ENCODE results near the gene ADARB2.
"Not testable (repeated sequence)": the region's sequence is repeated elsewhere in the genome, so short reads cannot be mapped to it uniquely, and the experiment has no call there.

The ADARB2 gene

DNA sequence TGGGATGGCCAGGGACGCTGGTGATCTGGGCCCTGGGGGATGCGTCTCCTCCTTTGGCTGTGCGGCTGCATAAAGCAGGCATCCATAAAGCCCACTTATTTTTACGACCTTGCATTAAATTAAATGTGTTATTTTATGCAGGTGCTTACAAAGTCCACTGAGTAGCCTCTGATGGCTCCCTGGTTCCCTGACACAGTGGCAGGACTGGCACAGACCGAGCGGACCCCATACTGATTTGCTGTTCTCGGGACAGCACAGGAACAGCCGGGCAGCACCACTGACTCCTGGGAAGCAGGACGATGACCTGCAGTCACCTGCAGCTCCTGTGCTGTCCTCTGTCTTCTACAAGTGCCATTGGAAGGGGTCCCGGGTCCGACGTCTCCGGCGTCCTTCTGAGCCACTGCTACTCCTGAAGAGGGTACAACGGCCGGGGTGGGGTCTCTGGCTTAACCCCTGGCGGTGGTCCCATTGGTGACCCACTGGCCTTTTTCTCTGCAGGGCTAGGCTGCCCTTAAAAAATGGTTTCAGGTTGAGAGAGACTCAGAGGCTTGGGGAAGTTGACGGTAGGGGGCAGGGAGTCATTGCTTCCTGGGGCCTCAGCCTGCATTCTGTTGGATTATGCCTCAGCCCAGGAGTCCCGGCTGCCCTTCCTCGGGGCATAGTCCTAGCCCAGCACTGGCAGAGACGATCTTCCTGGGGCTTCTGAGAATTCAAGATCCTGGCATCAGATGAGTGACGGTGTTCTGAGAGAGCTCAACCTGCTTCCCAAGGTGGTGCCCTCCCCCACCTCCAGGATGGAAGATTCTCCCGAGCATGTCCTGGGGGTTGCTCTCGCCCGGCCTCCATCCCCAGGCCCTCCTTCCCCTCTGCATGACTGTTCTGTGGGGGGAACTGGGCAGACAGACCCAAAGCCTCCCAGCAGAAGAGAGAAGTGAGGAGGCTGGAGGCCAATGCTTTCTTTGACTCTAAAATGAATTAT is 330.1 kb downstream of the ADARB2 start:
- DNase-seq (ENCODE audit: low read depth), result no peak

DNA sequence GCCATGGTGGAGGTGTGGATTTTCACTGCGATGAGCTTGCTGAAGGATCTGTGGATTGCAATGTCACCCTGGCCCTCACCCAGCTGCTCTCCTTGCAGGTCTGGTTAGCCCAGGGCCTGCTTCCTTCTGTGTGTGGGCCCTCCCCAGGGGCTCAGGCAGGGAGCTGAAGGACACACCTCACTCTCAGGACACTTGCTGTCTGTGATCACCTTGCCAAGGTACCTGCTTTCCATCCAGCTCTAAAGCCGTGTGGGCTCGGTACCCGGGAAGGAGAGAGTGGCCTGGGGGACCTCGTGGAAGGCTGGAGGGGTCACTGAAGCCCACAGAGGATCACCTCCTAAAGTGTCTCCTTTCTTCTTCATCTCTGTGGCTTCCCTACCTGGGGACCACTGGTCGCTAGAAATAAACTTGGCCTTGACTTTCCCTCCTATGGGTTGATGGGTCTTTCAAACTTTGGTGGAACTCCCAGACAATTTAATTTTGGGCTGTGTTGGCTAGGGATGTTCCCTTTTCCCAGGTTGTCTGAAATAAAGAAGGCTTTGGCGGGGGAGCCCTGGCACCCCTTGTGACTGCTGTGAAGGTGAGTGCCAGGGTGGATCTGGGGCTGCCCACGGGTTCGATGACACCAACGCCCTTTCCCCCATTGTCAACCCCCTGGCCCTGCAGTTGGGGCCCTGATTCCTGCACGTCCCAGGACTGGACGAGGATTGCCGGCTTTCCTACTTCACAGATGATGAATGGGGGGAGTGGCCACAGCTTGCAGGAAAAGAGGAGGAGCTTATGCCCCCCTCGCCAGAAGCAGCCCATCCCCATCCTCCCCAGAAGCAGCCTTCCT is 331.0 kb downstream of the ADARB2 start:
- no peak for DNase-seq (ENCODE audit: low read depth)

DNA sequence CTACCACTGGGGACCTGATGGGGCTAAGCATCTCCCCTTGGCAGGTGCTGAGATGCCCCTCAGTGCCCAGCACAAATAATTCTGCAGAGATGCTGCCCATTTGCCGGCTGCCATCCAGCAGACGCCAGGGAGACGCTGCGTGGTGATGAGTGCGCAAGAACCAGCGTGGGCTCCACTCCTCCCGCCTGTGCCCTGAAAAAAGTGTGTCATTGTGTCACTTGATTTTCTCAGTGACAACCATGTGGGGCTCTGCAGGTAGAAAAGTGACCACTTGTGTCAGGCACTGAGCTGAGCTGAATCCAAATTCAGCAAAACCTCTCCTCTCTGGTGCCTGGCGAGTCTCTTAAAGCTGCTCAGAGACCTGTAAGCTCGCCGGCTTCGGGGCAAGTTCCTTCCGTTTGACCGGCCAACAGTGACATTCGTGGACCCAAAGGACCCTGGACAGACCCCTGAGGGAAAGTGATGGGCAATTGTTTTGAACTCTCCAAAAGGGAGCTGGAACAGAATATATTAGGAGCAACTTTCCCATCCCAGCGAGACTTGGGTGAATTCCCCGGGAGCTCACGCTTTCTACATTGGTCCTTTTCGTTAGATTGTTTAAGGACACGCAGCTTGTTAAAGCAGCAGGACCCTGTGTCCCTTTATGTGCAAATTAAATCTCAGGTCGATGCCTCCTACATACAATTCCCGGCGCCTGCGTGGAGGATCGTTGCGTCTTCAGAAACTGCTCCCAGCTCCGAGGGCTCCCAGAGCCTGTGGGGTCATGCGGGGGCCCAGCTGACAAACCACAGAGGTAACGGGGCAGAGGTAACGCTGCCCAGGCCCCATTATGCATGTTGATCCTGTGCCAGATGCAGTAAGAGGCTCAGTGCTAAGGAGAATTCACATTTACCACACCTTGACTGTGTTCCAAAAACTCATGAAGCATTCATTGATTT is 332.7 kb downstream of the ADARB2 start:
- DNase-seq (ENCODE audit: low read depth), result no peak

DNA sequence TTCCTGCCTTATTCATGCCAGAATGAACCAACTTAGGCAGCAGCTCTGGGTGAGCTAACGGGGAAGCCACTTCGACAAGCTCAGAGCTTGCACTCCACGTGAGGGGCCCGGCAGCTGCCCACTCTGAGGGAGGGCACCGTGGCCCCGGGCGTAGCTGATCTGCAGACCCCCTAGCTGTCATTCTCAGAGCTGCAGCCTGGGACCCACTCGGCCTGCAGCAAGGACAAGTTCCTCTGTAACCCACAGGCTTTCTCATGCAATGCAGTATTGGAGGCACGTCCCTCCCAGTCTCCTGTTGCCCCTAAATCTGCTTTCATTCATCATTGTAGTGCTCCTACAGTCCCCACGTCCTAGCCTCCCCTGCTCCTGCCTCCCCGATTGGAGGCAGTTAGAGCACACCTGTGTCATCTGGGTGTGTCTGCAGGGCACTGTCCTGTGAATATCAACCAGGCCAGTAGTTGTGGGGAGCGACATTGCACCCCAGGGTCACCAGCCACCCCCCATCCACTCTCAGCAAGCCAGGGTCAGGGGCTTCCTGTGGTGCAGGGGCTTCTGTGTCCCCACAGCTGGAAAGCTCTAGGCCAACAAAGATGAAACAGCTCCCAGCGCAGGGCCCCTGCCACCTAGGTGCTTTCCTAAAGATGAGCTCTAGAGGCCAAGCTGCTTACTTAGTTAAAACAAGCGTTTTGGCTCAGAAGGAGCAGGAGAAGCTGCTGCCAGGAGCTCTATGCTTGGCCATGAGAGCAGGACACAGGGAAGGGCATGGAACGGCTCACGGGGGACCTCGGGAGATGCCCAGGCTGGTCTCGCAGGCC is 333.6 kb downstream of the ADARB2 start:
- DNase-seq (ENCODE audit: low read depth), result no peak

DNA sequence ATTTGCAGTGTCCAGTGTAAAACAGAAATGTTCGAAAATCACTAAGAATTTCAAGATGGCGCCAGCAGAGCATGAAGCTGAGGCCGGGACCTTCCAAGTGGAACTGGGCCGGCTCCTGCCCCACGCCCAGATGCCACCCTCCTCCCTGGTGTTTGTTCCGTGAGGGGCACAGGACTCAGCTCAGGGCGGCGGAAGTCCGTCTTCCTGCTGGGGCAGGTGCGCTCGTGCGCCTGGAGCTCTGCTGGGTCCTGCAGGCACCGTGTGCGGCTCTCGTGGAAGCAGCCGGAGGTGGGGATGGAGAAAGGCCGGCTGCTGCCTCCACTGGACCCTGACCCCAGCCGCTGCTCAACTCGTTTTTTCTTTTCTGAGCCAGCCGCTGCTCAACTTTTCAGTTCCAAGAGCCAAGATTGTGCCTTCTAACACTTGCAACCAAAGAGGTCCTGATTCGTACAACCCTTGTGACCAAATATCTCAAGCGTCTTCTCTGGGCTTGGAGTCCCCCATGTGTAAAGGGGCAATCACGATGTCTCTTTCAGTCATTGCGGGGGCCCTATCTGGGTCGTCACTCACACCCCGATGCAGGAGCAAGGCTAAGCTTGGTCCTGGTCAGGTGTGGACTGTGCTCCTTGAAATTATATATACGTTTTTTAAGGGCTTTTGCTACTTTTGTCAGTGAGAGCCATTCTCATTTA is 334.4 kb downstream of the ADARB2 start:
- DNase-seq (ENCODE audit: low read depth), result no peak

DNA sequence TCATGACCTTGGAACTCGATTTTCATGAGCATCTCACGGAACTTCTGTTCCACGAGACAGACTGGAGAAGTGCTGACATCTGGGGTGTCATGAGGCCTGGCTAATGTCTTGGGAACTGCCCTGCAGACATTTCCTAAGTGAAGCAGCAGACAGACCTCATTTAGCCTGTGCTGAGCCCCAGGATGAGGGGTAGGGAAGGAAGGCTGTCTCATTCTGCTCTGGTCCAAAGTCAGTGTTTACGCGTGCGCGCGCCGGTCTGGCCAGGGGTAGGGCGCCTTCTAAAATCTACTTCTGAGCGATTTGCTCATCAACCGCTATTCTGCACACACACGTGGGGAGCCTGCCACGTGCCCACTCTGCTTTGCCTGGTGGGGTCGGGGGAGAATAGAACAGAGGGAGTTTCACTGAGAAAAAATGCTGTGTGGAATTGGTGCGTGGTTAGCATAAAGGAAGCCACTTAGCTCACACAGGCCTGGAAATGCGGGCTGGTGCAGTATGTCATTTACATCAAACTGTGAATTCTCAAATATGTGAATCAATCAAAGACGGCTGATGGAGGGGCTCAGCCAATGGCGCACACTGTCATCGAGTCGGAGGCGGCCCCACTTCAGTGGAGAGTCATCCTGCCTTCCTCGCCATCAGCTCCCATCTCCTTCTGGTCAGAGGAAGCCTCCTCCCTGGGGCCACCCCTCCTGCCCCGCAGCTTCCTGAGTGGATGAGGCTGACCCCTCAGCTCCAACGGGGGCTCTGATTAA is 335.1 kb downstream of the ADARB2 start:
- no peak for DNase-seq (ENCODE audit: low read depth)

DNA sequence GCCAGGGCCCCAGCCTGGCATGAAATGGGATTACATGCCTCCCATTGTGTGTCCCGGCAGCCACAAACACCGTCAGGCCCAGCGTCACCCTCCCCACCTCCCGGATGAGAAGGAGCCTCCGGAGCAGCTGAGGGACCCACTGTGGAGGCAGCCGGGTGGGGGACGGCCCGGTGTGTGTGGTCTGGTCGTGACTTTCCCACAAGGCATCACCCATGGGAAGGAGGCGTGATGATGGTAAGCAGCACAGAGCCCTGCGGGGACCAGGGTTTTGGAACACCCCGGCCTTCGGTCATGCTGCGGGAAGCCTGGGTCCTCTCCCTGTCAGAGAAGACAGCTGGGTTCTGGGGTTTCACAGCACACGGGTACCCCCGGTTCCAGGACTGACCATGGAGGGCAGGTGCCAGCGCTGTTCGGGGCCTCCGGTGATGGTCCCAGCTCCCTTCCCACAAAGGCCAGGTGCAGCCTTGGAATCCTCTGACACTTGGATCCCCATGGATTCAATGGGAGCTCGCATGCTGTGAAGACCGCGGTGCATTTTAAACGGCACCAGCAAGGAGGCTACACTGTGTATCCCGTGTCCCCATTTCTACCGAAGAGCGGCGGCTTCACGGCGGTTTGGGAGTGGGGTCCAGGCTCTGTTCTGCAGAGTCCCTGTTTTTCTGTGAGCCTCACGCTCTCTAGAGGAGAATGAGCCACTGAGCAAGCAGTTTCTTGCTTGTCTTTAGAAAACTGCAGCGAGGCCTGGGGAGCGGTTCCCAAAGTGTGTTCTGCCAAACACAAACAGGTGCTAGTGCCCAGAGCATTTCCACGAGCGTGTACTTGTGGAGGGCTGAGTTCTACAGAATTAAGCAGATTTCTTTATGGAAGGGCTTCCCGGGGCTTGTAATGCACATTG is 336.0 kb downstream of the ADARB2 start:
- DNase-seq (ENCODE audit: low read depth), result no peak

DNA sequence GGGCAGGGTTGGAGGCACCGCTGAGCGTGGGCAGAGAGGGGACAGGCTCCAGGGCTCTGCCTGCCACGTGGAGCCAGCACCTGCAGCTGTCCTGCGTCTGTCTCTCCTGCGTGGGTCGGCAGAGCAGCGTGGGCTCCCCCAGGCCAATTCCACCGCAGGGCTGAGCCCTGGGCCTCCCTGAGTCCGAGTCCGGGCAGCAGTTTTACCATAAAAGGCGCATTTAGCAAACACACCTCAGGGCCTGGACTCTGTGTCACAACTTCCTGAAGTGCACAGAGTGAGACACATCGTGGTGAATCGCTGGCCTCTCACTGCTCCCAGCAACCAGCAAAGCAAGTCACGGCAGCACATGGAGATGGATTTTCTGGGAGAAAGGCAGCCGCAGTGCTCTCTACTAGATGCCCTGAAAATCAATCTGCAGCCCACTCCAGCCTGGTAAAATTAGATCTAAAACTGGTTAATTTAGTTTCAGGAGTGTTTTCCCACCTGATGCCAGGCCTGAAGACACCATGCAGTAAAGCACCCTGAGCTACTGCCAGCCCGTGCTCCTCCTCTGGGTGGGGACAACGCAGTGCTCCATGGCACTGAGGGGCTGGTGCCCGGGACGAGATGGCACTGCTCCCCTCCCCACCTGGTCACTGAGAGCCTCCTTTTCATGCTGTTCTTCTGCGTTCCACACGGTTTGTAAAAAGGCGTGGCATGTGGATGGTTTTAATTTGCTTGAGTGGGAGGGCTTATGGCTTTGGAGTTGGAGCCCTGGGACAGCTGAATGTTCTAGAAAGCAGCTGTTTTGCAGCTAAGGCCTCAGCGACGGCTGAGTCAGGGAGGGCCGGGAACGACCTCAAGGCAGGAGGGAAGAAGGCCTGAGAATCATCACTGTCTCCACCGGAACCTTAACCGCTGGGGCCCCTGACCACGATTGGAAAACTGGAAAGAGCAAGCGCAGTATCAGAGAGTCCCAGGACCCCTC is 336.9 kb downstream of the ADARB2 start:
- no peak for DNase-seq (ENCODE audit: low read depth)

DNA sequence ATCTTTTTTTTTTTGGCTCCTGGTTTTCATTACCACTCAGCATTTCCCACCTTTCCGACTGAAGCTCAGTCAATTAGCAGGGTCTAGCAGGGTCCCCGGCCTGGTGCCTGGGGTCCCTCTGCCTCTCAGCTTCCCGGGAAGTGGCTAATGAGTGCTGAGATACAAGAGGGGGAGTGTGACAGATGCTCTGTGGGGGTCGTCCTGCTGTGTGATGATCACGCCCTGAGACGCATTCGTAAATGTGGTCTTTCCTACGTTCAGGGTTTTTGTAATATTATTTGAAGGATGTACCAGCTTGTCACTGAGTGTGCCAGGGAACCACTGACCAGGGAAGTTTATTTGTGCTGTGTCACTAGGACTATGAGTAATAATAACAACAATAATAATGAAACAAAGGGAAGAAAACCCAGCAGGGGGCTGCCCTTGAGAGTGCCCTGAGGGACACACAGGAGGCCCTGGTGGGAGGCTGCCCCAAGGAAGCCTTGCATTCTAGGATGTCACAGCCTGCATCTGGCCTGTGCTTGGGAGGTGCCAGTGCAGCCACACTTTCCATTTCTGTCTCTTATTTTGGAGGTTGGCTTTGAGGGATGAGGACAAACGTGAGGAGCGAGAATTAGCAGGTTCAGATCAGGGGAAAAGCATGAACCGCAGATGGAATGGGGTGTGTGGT is 337.8 kb downstream of the ADARB2 start:
- no peak for DNase-seq (ENCODE audit: low read depth)

DNA sequence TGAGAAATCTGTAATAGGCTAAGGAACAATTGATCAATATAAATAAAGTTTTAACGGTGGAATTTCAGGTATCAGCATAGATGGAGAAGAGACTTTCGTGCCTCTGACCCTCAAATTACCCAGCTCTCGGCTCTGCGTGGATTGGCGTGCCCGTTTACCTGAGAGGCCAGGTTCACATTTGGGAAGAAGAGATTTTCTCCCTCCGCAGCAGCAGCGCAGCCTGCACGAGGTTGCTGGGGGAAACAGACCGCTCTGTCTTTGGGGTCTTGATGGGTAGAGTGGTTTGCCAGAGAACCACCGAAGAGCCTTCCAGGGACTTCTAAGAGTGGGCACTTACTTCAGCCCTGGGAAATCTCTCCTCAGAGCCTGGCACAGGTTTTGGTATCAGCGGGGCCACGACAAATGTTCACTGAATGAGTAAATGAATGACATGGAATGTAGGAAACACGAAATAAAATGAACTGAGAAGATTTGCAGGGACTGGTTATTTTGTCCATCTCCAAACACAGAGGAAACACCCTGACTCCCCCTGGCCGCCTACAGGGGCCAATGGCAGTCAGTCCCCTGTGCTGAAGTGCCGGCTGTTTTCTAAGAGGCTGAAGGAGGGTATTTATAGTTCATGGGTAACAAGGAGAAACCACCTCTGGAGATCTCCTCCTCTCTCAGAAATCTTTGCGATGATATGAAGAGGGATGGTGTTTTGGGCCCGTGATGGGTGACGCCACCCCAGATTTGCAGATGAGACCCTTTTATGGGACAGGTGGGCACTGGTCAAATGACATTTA is 338.5 kb downstream of the ADARB2 start:
- DNase-seq (ENCODE audit: low read depth), result no peak

DNA sequence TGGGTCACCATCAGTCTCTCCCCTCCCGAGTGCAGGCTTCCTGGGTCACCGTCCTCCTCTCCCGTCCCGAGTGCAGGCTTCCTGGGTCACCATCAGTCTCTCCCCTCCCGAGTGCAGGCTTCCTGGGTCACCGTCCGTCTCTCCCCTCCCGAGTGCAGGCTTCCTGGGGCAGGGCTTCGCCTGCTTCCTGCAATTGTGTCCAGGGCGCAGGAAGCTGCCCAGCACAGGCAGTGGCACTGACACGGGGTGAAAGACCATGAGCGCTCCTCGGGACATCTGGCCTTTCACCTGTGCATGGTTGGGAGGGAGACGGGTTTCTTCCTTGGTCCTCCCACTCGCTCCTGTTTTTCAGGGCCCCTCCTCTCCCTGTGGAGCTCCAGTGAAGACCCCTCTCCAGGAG is 339.2 kb downstream of the ADARB2 start:
- not testable (repeated sequence) for DNase-seq (ENCODE audit: low read depth)

DNA sequence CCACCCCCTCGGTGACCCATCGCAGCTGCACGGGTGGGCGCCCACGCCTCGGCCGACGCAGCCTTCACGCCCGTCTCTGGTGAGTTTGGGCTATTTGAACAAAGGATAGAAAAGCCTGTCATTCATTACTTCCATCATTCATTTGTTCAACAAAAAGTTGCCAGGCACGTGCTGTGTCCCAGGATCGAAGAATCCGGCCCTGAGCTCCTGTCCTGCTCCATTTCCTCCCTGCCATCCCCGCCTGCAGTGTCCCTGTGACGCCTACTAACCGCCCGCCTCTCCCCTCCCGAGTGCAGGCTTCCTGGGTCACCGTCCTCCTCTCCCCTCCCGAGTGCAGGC is 341.1 kb downstream of the ADARB2 start:
- DNase-seq (ENCODE audit: low read depth), result no peak

DNA sequence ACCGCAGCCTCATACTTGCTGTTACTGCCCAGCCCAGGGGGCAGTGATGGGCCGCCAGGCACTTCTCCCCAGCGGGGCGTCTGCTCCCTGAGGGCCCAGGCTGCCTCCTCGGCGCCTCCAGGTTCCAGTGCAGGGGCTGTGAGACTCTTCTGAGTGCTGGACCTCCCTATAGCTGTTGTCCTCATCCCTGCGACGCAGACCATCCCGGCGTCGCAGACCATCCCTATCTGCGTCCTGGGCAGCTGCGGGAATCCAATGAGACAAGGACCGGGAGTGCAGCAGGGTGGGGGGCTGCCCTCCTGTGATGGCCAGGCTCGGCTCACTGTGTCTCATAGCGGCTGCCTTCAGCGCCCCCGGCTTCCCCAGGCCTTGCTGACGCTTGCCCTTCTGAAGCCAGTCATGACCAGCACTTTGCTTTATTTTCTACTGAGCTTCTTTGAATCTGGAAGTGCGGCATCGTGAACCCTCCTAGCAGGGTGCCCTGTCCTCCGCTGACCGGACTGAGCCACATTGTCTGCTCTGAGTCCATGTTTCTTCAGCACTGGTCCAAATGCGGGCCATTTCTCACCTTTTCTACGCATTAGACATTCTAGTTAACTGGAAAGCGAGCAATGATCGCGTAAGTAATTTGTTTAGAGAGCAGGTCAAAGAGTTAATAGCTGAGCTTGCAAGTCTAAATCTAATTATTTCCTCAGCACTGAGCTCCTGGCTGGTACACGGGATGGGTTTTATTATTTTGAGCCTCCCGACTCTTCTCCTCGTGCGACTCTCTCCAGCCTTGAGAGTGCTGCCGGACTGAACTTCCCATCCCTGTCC is 341.6 kb downstream of the ADARB2 start:
- DNase-seq (ENCODE audit: low read depth), result no peak

DNA sequence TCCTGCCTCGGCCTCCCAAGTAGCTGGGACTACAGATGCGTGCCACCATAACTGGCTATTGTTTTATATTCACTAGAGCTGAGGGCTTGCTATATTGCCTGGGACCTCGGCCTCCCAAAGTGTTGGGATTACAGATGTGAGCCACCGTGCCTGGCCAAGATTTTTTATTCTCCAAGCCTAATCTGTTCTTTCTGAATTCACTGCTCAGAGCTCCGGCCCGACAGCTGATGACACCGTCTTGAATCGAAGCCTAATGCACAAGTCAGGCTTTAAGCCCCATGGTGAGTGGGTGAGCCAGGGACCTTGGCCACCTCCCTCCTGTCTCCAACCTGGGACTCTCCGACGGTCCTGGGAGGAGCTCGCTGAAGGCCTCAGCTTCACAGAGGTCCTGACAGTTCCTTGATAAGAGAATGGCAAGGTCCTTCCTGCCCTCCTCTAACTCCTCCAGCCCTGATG is 342.3 kb downstream of the ADARB2 start:
- DNase-seq (ENCODE audit: low read depth), result no peak
